HepG2 (cell line): ENCODE measurements around the gene KCNAB2. TPM values are rescaled to one million over a fixed set of nuclear protein-coding genes. Genes with fewer than 3 reads are reported as not detected.
A peak's percentile ranks its signal among the peaks of the same experiment; 100 is the strongest.

Source experiments
- ATAC-seq: fragments of 200-7000 bp; cut with Tn5 transposase; 3 replicates; pipeline ENCODE4 v1.9.1; 2020; ENCODE audit warnings: mild to moderate bottlenecking, moderate library complexity
- BruUV-seq: library from RNA; stranded (reverse); fragments of 400-500 nt; replicated peaks from 2 replicates; lab custom pipeline; 2021; lab: Mats Ljungman, UMichigan
- CTCF ChIA-PET: fragments of 300-600 bp; formaldehyde crosslinking; extraction: SDS; loops from one replicate; lab custom pipeline; 2021; ENCODE audit warnings: low total read pairs, inconsistent platforms, low intra/inter-chr PET ratio; lab: Yijun Ruan, JAX
- POLR2A ChIA-PET: fragments of 350-600 bp; sonication (Branson Sonifier 250); formaldehyde crosslinking; loops from one replicate; lab custom pipeline; 2020; ENCODE audit warnings: antibody characterized with exemption, inconsistent platforms; lab: Yijun Ruan, JAX
- DNase-seq: peaks from one replicate; pipeline ENCODE4 v3.0.0-alpha.2; 2015; ENCODE audit warnings: low spot score
- FAIRE-seq: peaks from 3 replicates; lab custom pipeline; 2011; peaks lifted over from hg19 to GRCh38; lab: Jason Lieb, UNC
- H2AFZ ChIP-seq: one replicate; pipeline ENCODE4 v1.6.1; 2011; ENCODE audit warnings: low read length, inconsistent platforms
- H3K27ac ChIP-seq: fragments of 300-600 bp; 3 replicates; pipeline ENCODE4 v1.8.0; 2011; ENCODE audit warnings: mixed run types, mild to moderate bottlenecking, mixed read lengths, low read length, inconsistent platforms; ENCODE audit not compliant: insufficient read depth; ENCODE audit errors: extremely low read length
- H3K27me3 ChIP-seq, 2 experiments: fragments of 200-600 bp in 1 of 2; 2 replicates in 1 of 2; 3 replicates in 1 of 2; pipeline versions ENCODE4 v1.6.0 to v1.8.0; 2011; ENCODE audit warnings: low read length in 2 of 2, mild to moderate bottlenecking in 2 of 2, moderate library complexity in 2 of 2, inconsistent platforms in 1 of 2; ENCODE audit not compliant: insufficient read depth in 2 of 2, control insufficient read depth in 1 of 2
- H3K36me3 ChIP-seq, 2 experiments: fragments of 200-600 bp in 1 of 2; replicated peaks in 1 of 2; 2 replicates in 1 of 2; 3 replicates in 1 of 2; pipeline versions ENCODE4 v1.5.1 to v1.8.0; 2011; ENCODE audit warnings: low read length in 2 of 2, inconsistent platforms in 1 of 2; ENCODE audit not compliant: insufficient read depth in 2 of 2, control insufficient read depth in 1 of 2
- H3K4me1 ChIP-seq: 2 replicates; pipeline ENCODE4 v1.5.1; 2012; ENCODE audit warnings: low read length, inconsistent platforms; ENCODE audit not compliant: insufficient read depth
- H3K4me2 ChIP-seq: 2 replicates; pipeline ENCODE4 v1.6.0; 2011; ENCODE audit warnings: low read depth, low read length, inconsistent platforms
- H3K4me3 ChIP-seq, 3 experiments: fragments of 200-600 bp in 1 of 3; sonication (generic), shearing (Covaris generic) in 1 of 3; replicated peaks in 1 of 3; 2 replicates each; pipeline ENCODE4 v1.5.1; 2011 to 2016; ENCODE audit warnings: low read length in 3 of 3, inconsistent platforms in 2 of 3, low read depth in 2 of 3, mild to moderate bottlenecking in 2 of 3, control low read depth in 1 of 3, mixed read lengths in 1 of 3; ENCODE audit not compliant: insufficient read depth in 1 of 3
- H3K79me2 ChIP-seq: one replicate; pipeline ENCODE4 v1.6.1; 2011; ENCODE audit warnings: low read length, inconsistent platforms; ENCODE audit not compliant: insufficient read depth
- H3K9ac ChIP-seq: 2 replicates; pipeline ENCODE4 v1.6.0; 2011; ENCODE audit warnings: mild to moderate bottlenecking, low read depth, low read length, inconsistent platforms; ENCODE audit not compliant: insufficient read depth
- H3K9me3 ChIP-seq: 2 replicates; pipeline ENCODE4 v1.5.1; 2012; ENCODE audit warnings: mild to moderate bottlenecking, low read length
- H4K20me1 ChIP-seq: 2 replicates; pipeline ENCODE4 v1.6.0; 2011; ENCODE audit warnings: inconsistent platforms, mild to moderate bottlenecking, low read length, moderate library complexity; ENCODE audit not compliant: insufficient read depth
- FOSL1 ChIP-seq: sonication (generic); formaldehyde crosslinking; IDR thresholded peaks from 2 replicates; pipeline ENCODE4 v1.9.0; 2021; ENCODE audit warnings: missing genetic modification reagents, borderline replicate concordance
- GPBP1L1 ChIP-seq: sonication (generic); formaldehyde crosslinking; IDR thresholded peaks from 2 replicates; pipeline ENCODE4 v1.5.0; 2020; ENCODE audit warnings: mild to moderate bottlenecking, missing genetic modification reagents
- SALL2 ChIP-seq: sonication (generic); formaldehyde crosslinking; IDR thresholded peaks from 2 replicates; pipeline ENCODE4 v1.8.1; 2023; ENCODE audit warnings: mild to moderate bottlenecking, missing genetic modification reagents, inconsistent platforms
- ZBTB34 ChIP-seq: sonication (generic); formaldehyde crosslinking; IDR thresholded peaks from 2 replicates; pipeline ENCODE4 v1.8.0; 2022; ENCODE audit warnings: mild to moderate bottlenecking, missing genetic modification reagents
- ZBTB46 ChIP-seq: sonication (generic); formaldehyde crosslinking; IDR thresholded peaks from 2 replicates; pipeline ENCODE4 v1.4.0; 2020; ENCODE audit warnings: mild to moderate bottlenecking, missing genetic modification reagents, borderline replicate concordance
- ZNF12 ChIP-seq: sonication (generic); formaldehyde crosslinking; IDR thresholded peaks from 2 replicates; pipeline ENCODE4 v1.5.0; 2020; ENCODE audit warnings: missing genetic modification reagents
- ZNF546 ChIP-seq: sonication (generic); formaldehyde crosslinking; conservative IDR thresholded peaks from 2 replicates; pipeline ENCODE4 v1.8.1; 2023; ENCODE audit warnings: mild to moderate bottlenecking, missing genetic modification reagents
- WGBS: methylation state at CpG from one replicate; pipeline ENCODE4 v1.1.6; 2017; ENCODE audit warnings: low lambda C conversion rate; 5-methylcytosine and 5-hydroxymethylcytosine counted together
- in situ Hi-C: cut with HindIII; loops from 2 replicates; pipeline ENCODE4 v1.10.0; 2017; ENCODE audit warnings: low pct_unique_long_range_greater_than_20kb; ENCODE audit not compliant: extremely low pct_ligation_motif_present
- intact Hi-C: fragments of 100-400 bp; cut with micrococcal nuclease; formaldehyde crosslinking; loops from one replicate; pipeline ENCODE4 v1.10.0; 2022; ENCODE audit not compliant: unreplicated experiment
- polyA plus RNA-seq, 8 experiments: library from polyadenylated mRNA; depleted of rRNA in 3 of 8; stranded (reverse) in 7 of 8; unstranded in 1 of 8; fragments of >200 nt; fragmentation: Illumina TruSeq in 4 of 8; extraction: Trizol in 4 of 8; gene quantifications; 2 replicates each; pipeline versions ENCODE4 v1.2.1 to v1.2.3, GENCODE V29; 2011 to 2016; ENCODE audit warnings: low read depth in 4 of 8, missing spikeins in 1 of 8, mixed read lengths in 1 of 8; ENCODE audit not compliant: insufficient read depth in 1 of 8
- total RNA-seq, 5 experiments: library from RNA; depleted of rRNA; stranded (reverse); fragments of >200 nt; fragmentation: Illumina TruSeq; extraction: Trizol; gene quantifications; 2 replicates each; pipeline ENCODE4 v1.2.3, GENCODE V29; 2016; ENCODE audit warnings: low read depth in 1 of 5

The KCNAB2 gene
- total and polyA plus RNA-seq, 2 of the 13 experiments (the other 11 are each of a cell fraction or from before 2014, with no cell fraction given), result 6.2 to 8.8 TPM

- no peak for TF ChIP-seq FOSL1
- H3K79me2 ChIP-seq, result no peaks in the 10 kb centered on the region
- no peak for DNase-seq
- intact Hi-C loops (no loop called here), in situ Hi-C loops (no loop called here)
- H4K20me1 ChIP-seq, result no peaks in the 10 kb centered on the region
- WGBS, result 62% methylated on average over 15 of the region's 17 CpGs
- peaks cover 54% of the 10 kb centered on the region for H3K4me1 ChIP-seq
- no peak overlapping the region for H3K9ac ChIP-seq
- FAIRE-seq, result no peak
- CTCF ChIA-PET, result no interaction called here
- no peaks in the 10 kb centered on the region for H3K9me3 ChIP-seq
- no peak overlapping the region for H3K27ac ChIP-seq
- no peak for ATAC-seq
- H3K4me2 ChIP-seq, result no peak overlapping the region
- no peaks in the 10 kb centered on the region for H3K36me3 ChIP-seq
- H3K4me3 ChIP-seq, result no peak overlapping the region
- peaks cover 0 to 4% of the 10 kb centered on the region in 2 experiments; a peak in 1 of 5 replicates for H3K27me3 ChIP-seq
- H2AFZ ChIP-seq, result no peak overlapping the region
- POLR2A ChIA-PET, result no interaction called here
- BruUV-seq, result no TSS peak
Observed at GRCh38 chr1:6000444-6001288, 45.0 kb upstream of the KCNAB2 start.

GRCh38 chr1:6001992-6002576 lies 43.6 kb upstream of the KCNAB2 start:
- 0% methylated on average over 2 of the region's 13 CpGs for WGBS
- Histone ChIP-seq H3K27ac (no peak overlapping the region), H3K9me3 (no peaks in the 10 kb centered on the region), H3K79me2 (no peaks in the 10 kb centered on the region), H4K20me1 (no peaks in the 10 kb centered on the region), H3K4me3 (peak overlapping the region in 1 of 3 experiments; percentile 68; a peak in 2 of 6 replicates), H3K36me3 (no peaks in the 10 kb centered on the region), H3K9ac (0 out of 2 replicates have a peak overlapping the region, but pooled peaks have one; percentile 40), H3K27me3 (peaks cover 0 to 4% of the 10 kb centered on the region in 2 experiments; a peak in 1 of 5 replicates), H2AFZ (no peak overlapping the region), H3K4me2 (peak overlapping the region; percentile 83), H3K4me1 (peaks cover 54% of the 10 kb centered on the region)
- peak; percentile 46 for ATAC-seq
- no peak for FAIRE-seq
- in situ Hi-C loops, result no loop called here
- BruUV-seq, result no TSS peak
- POLR2A ChIA-PET, result interaction anchor here (1.0 to 2.9 kb wide), 5 partner anchors 9 to 68 kb away, joined by 3 to 15 read pairs (median 5); partner anchors contain the start of gene NPHP4
- CTCF ChIA-PET, result interaction anchor here (0.5 kb wide), 1 partner anchor 76 kb away, joined by 3 read pairs; no protein-coding TSS in a partner anchor
- DNase-seq, result no peak
- intact Hi-C loops, result loop anchor here (2.0 kb wide), 1 partner anchor 25 kb away; no protein-coding TSS in a partner anchor
- TF ChIP-seq ZNF546 (CRISPR knock-in tag) (no peak), ZBTB46 (CRISPR knock-in tag) (0 out of 2 replicates have a peak, but pooled peaks have one; percentile 56), GPBP1L1 (CRISPR knock-in tag) (no peak), ZBTB34 (CRISPR knock-in tag) (peak; percentile 26; the same call in 1 of the 2 replicates), SALL2 (0 out of 2 replicates have a peak, but pooled peaks have one; percentile 9), ZNF12 (CRISPR knock-in tag) (0 out of 2 replicates have a peak, but pooled peaks have one; percentile 40)
